Natural killer cell treated with Interleukin-12 subunit alpha and Interleukin-12 subunit beta and Interleukin-15 and Interleukin-18, amount 100 ng/mL, for 72 hours (primary cell): Measurements from ENCODE around the gene FAM184B. TPM values are rescaled to one million over a fixed set of nuclear protein-coding genes. Genes with fewer than 3 reads are reported as not detected.

Experiments used
- total RNA-seq, 2 donors: library from RNA; stranded (reverse); gene quantifications; one replicate each; pipeline ENCODE4 v1.2.3, GENCODE V29; 2022

The FAM184B gene
- total RNA-seq, 2 donors from 2014 or later = not detected

Other genes with a start within 250 kb of the FAM184B start
- gene LAP3, start 204.4 kb downstream of the FAM184B start, total RNA-seq = 100 to 1,000 TPM in 1 of 2 donors, 10 to 100 TPM in 1; 99.9 to 137 TPM
- 10 to 100 TPM; 35.2 to 41.2 TPM for gene MED28, start 167.0 kb downstream of the FAM184B start, total RNA-seq
- 10 to 100 TPM; 34.2 to 45.5 TPM for gene DCAF16, start 29.1 kb upstream of the FAM184B start, total RNA-seq
- 10 to 100 TPM; 32.6 to 55.3 TPM for gene NCAPG, start 29.4 kb upstream of the FAM184B start, total RNA-seq
- gene LCORL, start 240.1 kb upstream of the FAM184B start, total RNA-seq = 10 to 100 TPM; 12.9 to 14.9 TPM